ENCODE data around the gene PTGR3. TPM values are rescaled to one million over a fixed set of nuclear protein-coding genes. Genes with fewer than 3 reads are reported as not detected.

PTGR3 gene
- total RNA-seq, 6 experiments from 2014 or later, result 9.4 to 30.1 (median 19.8) TPM

DNA sequence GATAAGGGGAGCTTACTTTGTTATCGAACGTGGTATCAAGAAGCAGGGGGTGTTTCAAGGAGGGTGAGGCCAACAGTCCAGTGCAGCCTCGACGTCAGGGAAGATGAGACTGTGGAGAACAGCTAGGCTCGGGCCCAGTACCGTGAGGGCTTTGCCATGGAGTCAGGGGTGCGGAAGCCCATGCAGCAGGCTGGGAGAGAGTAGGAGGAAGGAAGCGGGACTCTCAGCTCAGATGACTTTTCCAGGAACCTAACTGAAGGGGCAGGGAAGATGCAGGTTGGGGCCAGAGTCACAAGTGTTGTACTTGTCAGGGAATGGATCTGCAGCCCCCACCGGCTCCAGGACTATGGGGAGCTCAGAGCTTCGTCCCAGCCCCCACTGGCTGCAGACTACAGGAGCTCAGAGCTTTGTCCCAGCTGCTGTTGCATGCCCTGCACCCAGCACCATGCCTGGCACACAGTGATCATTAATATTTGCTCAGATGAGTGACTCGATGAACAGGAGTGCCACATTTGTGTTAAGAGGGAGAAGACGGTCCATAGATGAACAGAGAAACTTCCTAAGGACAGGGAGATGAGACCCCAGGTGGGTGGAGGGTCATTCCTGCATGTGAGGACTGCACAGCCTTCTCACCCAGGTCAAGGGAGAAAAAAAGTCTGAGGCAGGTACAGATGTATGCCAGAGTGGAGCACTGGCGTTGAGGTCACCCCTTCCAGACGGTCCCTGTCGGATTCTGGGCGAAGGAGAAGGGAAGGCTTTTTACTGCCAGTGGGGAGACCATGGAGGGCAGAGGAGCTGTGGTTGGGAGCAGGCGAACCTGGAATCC is 36.4 kb downstream of the PTGR3 start:
- ATAC-seq (no peak), DNase-seq (no peak)
- TF ChIP-seq POLR2A (IDR thresholded peaks at IDR 0.05) (no peak), CTCF (IDR thresholded peaks at IDR 0.05) (no peak)
- Histone ChIP-seq H3K27ac (no peak overlapping the region), H3K36me3 (no peaks in the 10 kb centered on the region), H3K9me3 (no peaks in the 10 kb centered on the region), H3K4me1 (no peaks in the 10 kb centered on the region), H3K4me3 (no peak overlapping the region), H3K27me3 (no peaks in the 10 kb centered on the region)
- intact Hi-C loops (cut with DNase I), result loop anchor here in 1 of 2 donors (10.0 kb wide), 1 partner anchor 432 kb away; no protein-coding TSS in a partner anchor
- 68% methylated on average over 16 of the region's 17 CpGs for WGBS (ENCODE audit: insufficient coverage, low coverage, low lambda C conversion rate, missing lambda C conversion rate)

GRCh38 chr18:75170916-75171315 is 38.0 kb downstream of the PTGR3 start:
- H3K4me1 ChIP-seq, result no peaks in the 10 kb centered on the region
- 75% methylated on average over 11 of the region's 11 CpGs for WGBS (ENCODE audit: insufficient coverage, low coverage, low lambda C conversion rate, missing lambda C conversion rate)
- intact Hi-C loops (cut with DNase I), result loop anchor here in 1 of 2 donors (10.0 kb wide), 1 partner anchor 434 kb away; no protein-coding TSS in a partner anchor
- H3K27ac ChIP-seq, result no peak overlapping the region
- H3K27me3 ChIP-seq, result no peaks in the 10 kb centered on the region
- no peak overlapping the region for H3K4me3 ChIP-seq
- H3K9me3 ChIP-seq, result no peaks in the 10 kb centered on the region
- H3K36me3 ChIP-seq, result no peaks in the 10 kb centered on the region
- TF ChIP-seq CTCF (IDR thresholded peaks at IDR 0.05) (no peak), POLR2A (IDR thresholded peaks at IDR 0.05) (no peak)
- ATAC-seq, result peak in 1 of 4 donors; percentile 20
- no peak for DNase-seq

DNA sequence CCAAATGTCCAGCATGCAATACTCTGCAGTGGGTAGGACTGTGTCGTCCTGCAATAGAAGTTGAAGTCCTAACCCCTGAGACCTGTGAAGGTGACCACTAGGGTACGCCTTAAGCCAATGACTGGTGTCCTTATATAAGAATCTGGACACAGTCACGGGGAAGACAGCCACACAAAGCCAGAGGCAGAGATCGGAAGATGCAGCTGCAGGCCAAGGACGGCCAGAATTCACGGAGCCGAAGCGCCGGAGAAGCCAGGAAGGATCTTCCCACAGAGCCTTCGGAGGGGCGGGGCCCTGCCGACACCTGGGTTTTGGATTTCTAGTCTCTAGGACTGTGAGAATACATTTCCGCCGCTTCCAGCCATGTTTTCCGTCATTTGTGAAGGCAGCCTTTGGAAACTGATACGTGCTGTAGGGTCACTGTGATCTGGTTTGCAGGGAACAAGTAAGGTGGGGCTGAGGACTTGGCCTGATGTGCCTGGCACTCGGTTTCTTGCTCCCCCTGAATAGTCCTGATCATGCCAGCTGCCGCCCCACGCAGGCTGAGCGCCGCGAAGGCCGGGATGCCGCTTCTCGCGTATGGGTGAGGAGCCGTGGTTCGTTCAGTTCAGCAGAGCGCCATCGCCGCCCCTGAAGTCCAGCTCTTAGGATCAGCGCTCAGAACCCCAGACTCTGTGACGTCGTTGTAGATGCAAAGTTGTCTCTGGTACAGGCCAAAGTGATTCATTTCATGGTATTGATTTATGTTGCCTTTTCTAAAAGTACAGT is 38.7 kb downstream of the PTGR3 start:
- WGBS (ENCODE audit: insufficient coverage, low coverage, low lambda C conversion rate, missing lambda C conversion rate), result 82% methylated on average over 11 of the region's 34 CpGs
- DNase-seq, result no peak
- H3K27ac ChIP-seq, result no peak overlapping the region

GRCh38 chr18:75169411-75169810 is 39.5 kb downstream of the PTGR3 start:
- Histone ChIP-seq H3K27me3 (no peaks in the 10 kb centered on the region), H3K27ac (no peak overlapping the region), H3K36me3 (no peaks in the 10 kb centered on the region), H3K9me3 (no peaks in the 10 kb centered on the region), H3K4me3 (no peak overlapping the region), H3K4me1 (no peaks in the 10 kb centered on the region)
- no peak for ATAC-seq
- 82% methylated on average over 9 of the region's 9 CpGs for WGBS (ENCODE audit: insufficient coverage, low coverage, low lambda C conversion rate, missing lambda C conversion rate)
- TF ChIP-seq CTCF (IDR thresholded peaks at IDR 0.05) (no peak), POLR2A (IDR thresholded peaks at IDR 0.05) (no peak)
- no peak for DNase-seq
- intact Hi-C loops (cut with DNase I), result no loop called here

More for the DNA sequence above, 38.7 kb downstream of the PTGR3 start:
- no peaks in the 10 kb centered on the region for H3K4me1 ChIP-seq
- no peak overlapping the region for H3K4me3 ChIP-seq
- H3K36me3 ChIP-seq, result no peaks in the 10 kb centered on the region
- no peak for TF ChIP-seq CTCF (IDR thresholded peaks at IDR 0.05)
- no peak for TF ChIP-seq POLR2A (IDR thresholded peaks at IDR 0.05)
- no peaks in the 10 kb centered on the region for H3K27me3 ChIP-seq
- peak in 3 of 4 donors; percentile 26 to 56 (median 41) for ATAC-seq
- intact Hi-C loops (cut with DNase I), result loop anchor here in 1 of 2 donors (10.0 kb wide), 1 partner anchor 435 kb away; no protein-coding TSS in a partner anchor
- H3K9me3 ChIP-seq, result no peaks in the 10 kb centered on the region
